VCaP (cell line): Measurements from ENCODE around the gene PAGE3.

ENCODE experiments used
- H3K27ac ChIP-seq: fragments of 450-650 bp; 2 replicates; pipeline ENCODE4 v1.5.1; 2017
- CTCF ChIP-seq: fragments of 450-650 bp; conservative IDR thresholded peaks from 2 replicates; pipeline ENCODE4 v1.5.1; 2017; ENCODE audit warnings: mild to moderate bottlenecking, moderate library complexity

Gene PAGE3

GRCh38 chrX:55220119-55220794 is 44.5 kb downstream of the PAGE3 start, which contains the start of gene PAGE5:
TSS of gene PAGE5 (plus strand) at chrX:55220346. CDS start at chrX:55221383, 1,037 bp downstream.
- no peak within 1 kb of the TSS; the same call in 1 of the 2 replicates for H3K27ac ChIP-seq
- no peak for TF ChIP-seq CTCF

GRCh38 chrX:55213381-55213780 is 51.3 kb downstream of the PAGE3 start:
- H3K27ac ChIP-seq: no peak overlapping the region
- TF ChIP-seq CTCF: no peak

GRCh38 chrX:55210931-55211677 is 53.6 kb downstream of the PAGE3 start:
- H3K27ac ChIP-seq: no peak overlapping the region
- TF ChIP-seq CTCF: 0 out of 2 replicates have a peak, but pooled peaks have one; percentile 13
